Right lobe of liver (tissue), 6 donors: ENCODE results near the gene WDR88. TPM values are rescaled to one million over a fixed set of nuclear protein-coding genes. Genes with fewer than 3 reads are reported as not detected.

ENCODE experiments used
- ATAC-seq, 4 donors: fragments of 200-7000 bp; cut with Tn5 transposase; one replicate each; pipeline ENCODE4 v1.9.1; 2020; ENCODE audit warnings: mild to moderate bottlenecking in 4 of 4, moderate library complexity in 4 of 4
- DNase-seq, 3 donors: peaks; one replicate each; pipeline ENCODE4 v3.0.0-alpha.2; 2020
- H3K27ac ChIP-seq, 3 donors: fragments of 200-600 bp; one replicate each; pipeline ENCODE4 v1.8.0; 2022
- H3K27me3 ChIP-seq, 2 donors: fragments of 200-600 bp; one replicate each; pipeline ENCODE4 v1.8.0; 2022
- H3K36me3 ChIP-seq, 4 donors: fragments of 200-600 bp; sonication (generic) in 1 of 4; one replicate each; pipeline versions ENCODE4 v1.5.1 to v1.8.0; 2017 to 2022; ENCODE audit warnings: control low read depth in 1 of 4
- H3K4me1 ChIP-seq, 4 donors: fragments of 200-600 bp; sonication (generic) in 1 of 4; one replicate each; pipeline versions ENCODE4 v1.5.1 to v1.8.0; 2017 to 2022; ENCODE audit warnings: control low read depth in 1 of 4
- H3K4me3 ChIP-seq, 3 donors: fragments of 200-600 bp; one replicate each; pipeline ENCODE4 v1.8.0; 2022
- H3K9me3 ChIP-seq, 4 donors: fragments of 200-600 bp; sonication (generic) in 1 of 4; one replicate each; pipeline versions ENCODE4 v1.5.1 to v1.8.0; 2017 to 2022; ENCODE audit warnings: control low read depth in 1 of 4
- CTCF ChIP-seq, 4 donors: fragments of 200-600 bp in 3 of 4; fragments of 450-650 bp in 1 of 4; IDR thresholded peaks; one replicate each; pipeline versions ENCODE4 v1.5.1 to v1.8.0; 2016 to 2022; ENCODE audit warnings: antibody characterized with exemption in 4 of 4, mild to moderate bottlenecking in 2 of 4
- POLR2A ChIP-seq: fragments of 450-650 bp; IDR thresholded peaks from one replicate; pipeline ENCODE4 v1.6.1; 2017; ENCODE audit warnings: antibody characterized with exemption, mild to moderate bottlenecking
- WGBS: methylation state at CpG from one replicate; pipeline ENCODE4 v1.1.6; 2018; ENCODE audit warnings: low coverage, low lambda C conversion rate; ENCODE audit not compliant: insufficient coverage; ENCODE audit errors: missing lambda C conversion rate; 5-methylcytosine and 5-hydroxymethylcytosine counted together
- intact Hi-C, 2 donors: fragments of 100-400 bp; cut with DNase I; formaldehyde crosslinking; loops; one replicate each; pipeline versions ENCODE4 v1.11.2 to v1.14.1; 2022
- total RNA-seq, 6 experiments: library from RNA; depleted of rRNA in 2 of 6; stranded (reverse); fragments of >200 nt in 2 of 6; fragmentation: NEBNext Ultra II Directional in 3 of 6; extraction: Animal tissue kit (Norgen Biotek cat#: 25700) in 3 of 6; gene quantifications; one replicate each; pipeline versions ENCODE4 v1.1.0 to v1.2.4, GENCODE V29; 2016 to 2023
- donor health status: DM: no; HTN: yes; CAD: no.
- donor health status: DM: no; HTN: no; CAD: no.
- donor health status: DM: no; HTN: no; CAD: no.
- donor health status: DM: no; HTN: yes; CAD: no.
- donor health status: DM: no; HTN: yes; CAD: no.

WDR88 gene
- total RNA-seq, 6 experiments from 2014 or later = not detected

- peaks cover 0 to 4% (median 0%) of the 10 kb centered on the region in 4 donors for H3K36me3 ChIP-seq
- 94% methylated on average over 6 of the region's 22 CpGs for WGBS
- ATAC-seq (no peak), DNase-seq (peak in 1 of 3 donors; percentile 40)
- no peak overlapping the region for H3K27ac ChIP-seq
- H3K4me3 ChIP-seq = no peak overlapping the region
- peaks cover 0 to 25% (median 0%) of the 10 kb centered on the region in 4 donors for H3K4me1 ChIP-seq
- H3K9me3 ChIP-seq = no peaks in the 10 kb centered on the region
- H3K27me3 ChIP-seq = no peaks in the 10 kb centered on the region
- TF ChIP-seq CTCF (IDR thresholded peaks at IDR 0.05) (no peak), POLR2A (no peak)
- intact Hi-C loops = no loop called here
Observed at GRCh38 chr19:33210266-33210940, 78.5 kb downstream of the WDR88 start.

- Histone ChIP-seq H3K36me3 (no peaks in the 10 kb centered on the region), H3K4me3 (no peak overlapping the region), H3K27ac (no peak overlapping the region), H3K27me3 (no peaks in the 10 kb centered on the region), H3K9me3 (no peaks in the 10 kb centered on the region), H3K4me1 (peaks cover 0 to 25% (median 0%) of the 10 kb centered on the region in 4 donors)
- WGBS = no CpG with 5 or more reads among the region's 17 CpGs
- no peak for DNase-seq
- TF ChIP-seq POLR2A (no peak), CTCF (IDR thresholded peaks at IDR 0.05) (no peak)
- intact Hi-C loops = no loop called here
- ATAC-seq = no peak
Observed at GRCh38 chr19:33211794-33212435, 80.0 kb downstream of the WDR88 start.

- H3K9me3 ChIP-seq = no peaks in the 10 kb centered on the region
- DNase-seq = peak; percentile 60 to 84 (median 77)
- WGBS = 80% methylated on average over 1 of the region's 30 CpGs
Observed at GRCh38 chr19:33212436-33213172, 80.7 kb downstream of the WDR88 start.

GRCh38 chr19:33214596-33214995 is 82.7 kb downstream of the WDR88 start:
- Histone ChIP-seq H3K27me3 (no peaks in the 10 kb centered on the region), H3K9me3 (no peaks in the 10 kb centered on the region), H3K4me1 (peaks cover 0 to 2% (median 0%) of the 10 kb centered on the region in 4 donors), H3K4me3 (no peak overlapping the region), H3K36me3 (no peaks in the 10 kb centered on the region), H3K27ac (no peak overlapping the region)
- WGBS = 50% methylated on average over 2 of the region's 6 CpGs
- intact Hi-C loops = no loop called here
- DNase-seq = no peak
- peak in 1 of 4 donors; percentile 25 for ATAC-seq
- no peak for TF ChIP-seq POLR2A
- peak in 1 of 4 donors; percentile 18 for TF ChIP-seq CTCF (IDR thresholded peaks at IDR 0.05)

More at GRCh38 chr19:33212436-33213172, 80.7 kb downstream of the WDR88 start:
- TF ChIP-seq CTCF (IDR thresholded peaks at IDR 0.05) (no peak), POLR2A (no peak)
- Histone ChIP-seq H3K4me1 (peaks cover 0 to 22% (median 0%) of the 10 kb centered on the region in 4 donors), H3K4me3 (no peak overlapping the region), H3K27me3 (no peaks in the 10 kb centered on the region), H3K36me3 (no peaks in the 10 kb centered on the region), H3K27ac (no peak overlapping the region)
- peak; percentile 72 to 88 (median 82) for ATAC-seq
- intact Hi-C loops = no loop called here
